ENCODE results near the gene KRT4.

Gene KRT4

DNA sequence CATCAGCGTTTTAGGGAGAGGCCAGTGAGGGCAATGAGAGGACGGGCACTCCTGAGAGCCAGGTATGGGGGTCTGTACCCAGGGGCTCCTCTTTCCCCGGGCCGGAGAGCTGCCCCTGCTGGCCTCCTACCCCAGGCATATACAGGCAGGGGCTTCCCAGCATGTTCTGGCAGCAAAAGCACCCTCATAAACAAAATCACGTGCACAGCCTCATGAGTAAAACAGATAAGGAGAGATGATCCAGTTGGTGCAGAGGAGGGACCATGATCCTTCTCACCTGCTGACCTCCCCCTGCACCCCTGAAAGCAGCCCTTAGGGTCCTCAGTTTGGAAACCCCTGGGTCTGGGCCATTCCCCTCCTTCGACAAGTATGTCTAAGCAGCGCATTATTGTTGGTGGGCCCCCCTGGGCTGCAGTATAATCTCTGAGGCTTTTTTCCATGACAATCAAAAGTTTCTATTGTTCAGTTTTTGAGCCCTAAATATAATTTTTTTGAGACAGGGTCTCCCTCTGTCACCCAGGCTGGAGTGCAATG, 5.0 kb upstream of the KRT4 start:
- no peaks in the 10 kb centered on the region for H3K4me1 ChIP-seq (ENCODE audit: control insufficient read depth, insufficient read depth, low read length)
- H3K9me3 ChIP-seq (ENCODE audit: control insufficient read depth, insufficient read depth, low read length) = no peaks in the 10 kb centered on the region
- no peak overlapping the region for H3K9ac ChIP-seq (ENCODE audit: low read depth, low read length)
- H3K36me3 ChIP-seq (ENCODE audit: control insufficient read depth, insufficient read depth, low read length) = no peaks in the 10 kb centered on the region
- H3K4me3 ChIP-seq (ENCODE audit: low read depth, low read length) = no peak overlapping the region
- no peaks in the 10 kb centered on the region for H3K27me3 ChIP-seq (ENCODE audit: control insufficient read depth, insufficient read depth, low read length)
- H3K27ac ChIP-seq (ENCODE audit: low read depth, low read length) = no peak overlapping the region

DNA sequence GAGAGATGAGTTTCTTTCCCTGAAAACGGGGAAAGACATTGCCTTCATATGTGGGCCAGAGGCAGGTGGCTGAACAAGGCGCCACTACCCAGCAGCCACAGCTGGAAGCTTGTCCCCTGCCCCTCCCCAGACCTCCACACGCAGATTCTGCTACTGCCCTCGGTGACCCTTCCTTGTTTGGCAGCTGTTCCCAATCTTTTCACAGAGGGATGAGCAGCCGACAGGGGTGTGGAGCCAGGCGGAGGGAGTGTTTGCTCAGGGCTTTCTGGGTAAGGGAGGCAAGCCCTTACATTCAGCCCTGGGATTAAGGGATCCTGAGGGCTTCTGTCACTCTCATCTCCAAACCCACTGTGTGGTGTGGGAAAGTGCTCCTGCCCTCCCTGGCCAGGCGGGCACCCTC, 4.5 kb upstream of the KRT4 start:
- Histone ChIP-seq H3K9ac (ENCODE audit: low read depth, low read length) (no peak overlapping the region), H3K4me1 (ENCODE audit: control insufficient read depth, insufficient read depth, low read length) (no peaks in the 10 kb centered on the region), H3K27me3 (ENCODE audit: control insufficient read depth, insufficient read depth, low read length) (no peaks in the 10 kb centered on the region)

DNA sequence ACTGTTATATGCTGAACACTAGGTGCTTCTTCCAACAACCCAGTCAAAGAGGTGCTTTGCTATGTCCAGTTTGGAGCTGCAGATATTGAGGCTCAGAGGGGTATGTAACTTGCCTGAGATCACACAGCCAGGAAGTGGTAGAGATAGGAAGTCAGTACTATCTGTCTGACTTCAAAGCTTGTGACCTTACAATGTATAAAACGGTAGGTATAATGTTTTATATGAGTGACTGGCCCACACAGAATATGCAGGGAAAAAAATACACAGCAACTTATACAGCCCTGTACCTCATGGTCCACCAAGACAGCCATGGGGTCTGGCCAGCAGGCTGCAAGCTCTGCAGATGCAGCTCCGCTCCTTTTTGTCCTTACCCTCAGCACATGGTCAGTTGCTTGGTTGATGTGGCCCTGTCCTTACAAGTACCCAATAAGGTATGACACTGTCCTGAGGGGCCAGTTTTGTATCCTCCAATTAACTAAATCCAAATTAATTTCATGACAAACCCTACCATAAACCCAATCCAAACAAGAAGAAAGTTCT, 3.9 kb upstream of the KRT4 start:
- H3K36me3 ChIP-seq (ENCODE audit: control insufficient read depth, insufficient read depth, low read length) = no peaks in the 10 kb centered on the region
- no peak overlapping the region for H3K4me3 ChIP-seq (ENCODE audit: low read depth, low read length)
- no peak overlapping the region for H3K9ac ChIP-seq (ENCODE audit: low read depth, low read length)
- no peak overlapping the region for H3K27ac ChIP-seq (ENCODE audit: low read depth, low read length)
- H3K27me3 ChIP-seq (ENCODE audit: control insufficient read depth, insufficient read depth, low read length) = no peaks in the 10 kb centered on the region
- no peaks in the 10 kb centered on the region for H3K4me1 ChIP-seq (ENCODE audit: control insufficient read depth, insufficient read depth, low read length)
- no peaks in the 10 kb centered on the region for H3K9me3 ChIP-seq (ENCODE audit: control insufficient read depth, insufficient read depth, low read length)

More for the DNA sequence above, 4.5 kb upstream of the KRT4 start:
- H3K27ac ChIP-seq (ENCODE audit: low read depth, low read length) = no peak overlapping the region
- no peak overlapping the region for H3K4me3 ChIP-seq (ENCODE audit: low read depth, low read length)
- no peaks in the 10 kb centered on the region for H3K36me3 ChIP-seq (ENCODE audit: control insufficient read depth, insufficient read depth, low read length)
- H3K9me3 ChIP-seq (ENCODE audit: control insufficient read depth, insufficient read depth, low read length) = no peaks in the 10 kb centered on the region

DNA sequence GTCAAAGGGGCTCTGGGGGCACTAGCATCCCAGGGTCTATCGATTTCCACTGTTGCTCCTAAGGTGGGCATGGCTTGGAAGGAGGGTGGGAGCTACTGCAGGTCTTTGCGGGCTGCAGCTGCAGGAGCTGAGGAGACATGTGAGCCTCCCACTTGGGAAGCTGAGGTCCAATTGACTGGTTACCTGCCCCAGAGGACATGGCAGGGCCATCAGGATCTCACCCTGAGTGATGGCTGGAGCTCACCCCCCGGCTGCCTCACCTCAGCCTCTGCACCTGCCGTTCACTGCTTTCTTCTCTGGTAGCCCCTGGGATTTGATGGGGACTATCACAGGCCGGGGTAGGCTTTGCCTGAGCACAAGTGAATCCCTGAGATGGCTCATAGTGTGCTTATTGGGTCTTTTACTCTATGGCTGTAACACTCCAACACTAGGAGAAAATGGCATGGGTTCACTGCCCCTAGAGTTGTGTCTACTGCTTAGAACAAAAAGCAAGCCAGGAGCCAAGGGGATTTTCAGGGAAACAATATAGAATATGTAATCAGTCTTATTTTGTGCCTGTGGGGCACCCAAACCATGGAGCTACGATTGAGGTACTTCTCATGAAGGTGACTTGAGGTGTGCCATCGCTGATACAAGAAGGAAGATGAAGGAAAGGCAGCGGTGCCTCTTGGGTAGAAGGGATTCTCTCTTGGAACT, 3.2 kb upstream of the KRT4 start:
- Histone ChIP-seq H3K27me3 (ENCODE audit: control insufficient read depth, insufficient read depth, low read length) (no peaks in the 10 kb centered on the region), H3K9ac (ENCODE audit: low read depth, low read length) (no peak overlapping the region), H3K36me3 (ENCODE audit: control insufficient read depth, insufficient read depth, low read length) (no peaks in the 10 kb centered on the region), H3K9me3 (ENCODE audit: control insufficient read depth, insufficient read depth, low read length) (no peaks in the 10 kb centered on the region), H3K4me1 (ENCODE audit: control insufficient read depth, insufficient read depth, low read length) (no peaks in the 10 kb centered on the region), H3K4me3 (ENCODE audit: low read depth, low read length) (no peak overlapping the region), H3K27ac (ENCODE audit: low read depth, low read length) (no peak overlapping the region)

DNA sequence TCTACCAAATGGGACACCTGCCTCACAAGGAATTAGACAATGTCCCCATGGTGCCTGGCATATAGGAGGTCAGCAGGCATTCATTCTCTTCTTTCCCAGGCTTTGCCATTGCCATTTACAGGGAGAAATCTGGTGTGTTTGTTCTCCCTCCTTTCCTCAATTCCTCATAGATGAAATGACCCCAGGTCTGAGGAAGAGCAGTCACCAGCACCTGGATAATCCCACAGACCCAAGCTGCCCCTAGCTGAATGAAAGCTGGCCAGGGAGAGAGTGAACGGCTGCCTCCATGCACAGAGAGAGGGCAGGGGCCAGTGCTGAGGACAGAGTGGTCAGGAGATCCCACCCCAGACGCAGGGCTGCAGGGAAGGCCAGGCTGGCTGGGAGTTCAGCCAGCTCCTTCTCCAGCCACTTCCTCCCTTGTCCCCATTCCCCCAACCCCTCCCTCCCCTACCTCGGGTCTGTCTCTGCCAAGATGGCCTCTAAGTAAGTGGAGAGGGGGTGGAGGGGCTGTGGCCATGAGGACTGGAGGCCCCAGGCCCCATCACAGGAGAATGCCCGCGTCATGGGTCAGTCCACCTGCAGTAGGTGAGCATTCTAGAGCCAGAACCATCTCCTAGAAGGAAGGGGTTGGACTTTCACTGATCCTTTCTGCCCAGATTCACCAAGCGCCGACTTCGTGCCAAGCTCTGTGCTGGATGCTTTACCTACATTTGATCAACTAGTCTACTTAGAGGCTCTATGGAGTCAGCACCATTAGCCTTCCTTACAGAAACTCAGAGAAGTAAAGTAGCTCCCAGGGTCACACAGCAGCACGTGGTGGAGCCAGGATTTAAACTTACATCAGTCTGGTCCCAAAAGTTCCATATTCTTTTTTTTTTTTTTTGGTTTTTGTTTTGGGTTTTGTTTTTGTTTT, 2.0 kb upstream of the KRT4 start:
- Histone ChIP-seq H3K27me3 (ENCODE audit: control insufficient read depth, insufficient read depth, low read length) (no peaks in the 10 kb centered on the region), H3K4me1 (ENCODE audit: control insufficient read depth, insufficient read depth, low read length) (no peaks in the 10 kb centered on the region), H3K36me3 (ENCODE audit: control insufficient read depth, insufficient read depth, low read length) (no peaks in the 10 kb centered on the region), H3K9me3 (ENCODE audit: control insufficient read depth, insufficient read depth, low read length) (no peaks in the 10 kb centered on the region), H3K4me3 (ENCODE audit: low read depth, low read length) (no peak overlapping the region), H3K9ac (ENCODE audit: low read depth, low read length) (no peak overlapping the region), H3K27ac (ENCODE audit: low read depth, low read length) (no peak overlapping the region)

DNA sequence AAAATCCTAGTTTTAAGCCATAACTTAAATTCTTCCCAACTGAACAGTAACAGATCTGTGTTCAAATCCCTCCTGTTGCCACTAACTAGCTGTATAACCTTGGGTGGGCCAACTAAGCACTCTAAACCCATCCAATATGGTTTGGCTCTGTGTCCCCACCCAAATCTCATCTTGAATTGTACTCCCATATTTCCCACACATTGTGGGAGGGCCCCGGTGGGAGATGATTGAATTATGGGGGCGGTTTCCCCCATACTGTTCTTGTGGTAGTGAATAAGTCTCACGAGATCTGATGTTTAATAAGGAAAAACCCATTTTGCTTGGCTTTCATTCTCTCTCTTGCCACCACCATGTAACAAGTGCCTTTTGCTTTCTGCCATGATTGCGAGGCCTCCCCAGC, 1.2 kb upstream of the KRT4 start:
- Histone ChIP-seq H3K9ac (ENCODE audit: low read depth, low read length) (no peak overlapping the region), H3K27me3 (ENCODE audit: control insufficient read depth, insufficient read depth, low read length) (no peaks in the 10 kb centered on the region), H3K9me3 (ENCODE audit: control insufficient read depth, insufficient read depth, low read length) (no peaks in the 10 kb centered on the region), H3K4me3 (ENCODE audit: low read depth, low read length) (no peak overlapping the region), H3K27ac (ENCODE audit: low read depth, low read length) (no peak overlapping the region), H3K4me1 (ENCODE audit: control insufficient read depth, insufficient read depth, low read length) (no peaks in the 10 kb centered on the region), H3K36me3 (ENCODE audit: control insufficient read depth, insufficient read depth, low read length) (no peaks in the 10 kb centered on the region)

DNA sequence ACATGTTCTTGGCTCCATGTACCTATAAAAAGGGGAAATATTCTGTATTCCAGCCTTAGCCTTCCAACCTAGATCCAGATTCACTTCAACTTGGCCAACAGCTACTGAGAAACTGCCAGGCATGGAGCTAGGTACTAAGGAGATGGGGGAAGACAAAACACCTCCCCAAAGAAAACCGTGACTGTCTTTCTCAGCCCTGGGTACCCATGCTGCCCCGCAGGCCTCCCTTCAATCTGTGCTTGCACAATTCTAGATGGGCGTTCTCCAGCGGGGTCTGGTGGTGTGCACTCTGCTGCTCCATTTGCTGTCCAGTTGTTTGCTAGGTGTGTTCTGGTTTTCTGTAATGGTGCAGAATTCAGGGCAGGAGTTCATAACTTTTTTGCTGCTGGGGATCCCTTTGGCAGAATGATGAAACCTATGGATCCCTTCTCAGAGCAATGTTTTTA, 817 bp upstream of the KRT4 start:
- Histone ChIP-seq H3K27me3 (ENCODE audit: control insufficient read depth, insufficient read depth, low read length) (no peaks in the 10 kb centered on the region), H3K27ac (ENCODE audit: low read depth, low read length) (no peak overlapping the region), H3K4me3 (ENCODE audit: low read depth, low read length) (no peak overlapping the region), H3K36me3 (ENCODE audit: control insufficient read depth, insufficient read depth, low read length) (no peaks in the 10 kb centered on the region), H3K9me3 (ENCODE audit: control insufficient read depth, insufficient read depth, low read length) (no peaks in the 10 kb centered on the region), H3K9ac (ENCODE audit: low read depth, low read length) (no peak overlapping the region), H3K4me1 (ENCODE audit: control insufficient read depth, insufficient read depth, low read length) (no peaks in the 10 kb centered on the region)

DNA sequence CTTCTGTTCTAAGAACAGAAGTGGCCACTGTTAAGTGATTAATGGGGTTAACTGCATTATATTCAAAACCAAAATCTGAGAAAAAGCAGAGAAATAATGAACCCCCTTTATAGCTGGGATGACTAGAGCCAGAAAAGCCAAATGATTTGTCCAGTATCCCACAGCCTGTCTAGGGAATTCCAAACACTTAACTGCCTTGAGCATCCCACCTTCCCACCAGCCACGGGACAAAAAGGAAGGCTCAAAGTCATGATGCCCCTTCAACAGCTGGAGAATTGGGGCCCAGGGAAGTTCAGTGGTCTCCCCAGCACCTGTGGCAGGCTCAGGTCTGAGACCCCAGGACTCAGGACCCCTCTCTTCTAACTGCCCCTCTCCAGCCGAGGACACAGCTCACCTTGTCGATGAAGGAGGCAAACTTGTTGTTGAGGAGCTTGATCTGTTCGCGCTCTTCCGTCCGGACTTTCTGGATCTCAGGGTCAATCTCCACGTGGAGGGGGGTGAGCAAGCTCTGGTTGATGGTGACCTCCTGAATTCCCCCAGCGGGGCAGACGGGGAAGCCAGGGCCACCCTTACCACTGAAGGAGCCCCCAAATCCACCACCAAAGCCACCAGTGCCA, 605 bp downstream of the KRT4 start:
- Histone ChIP-seq H3K36me3 (ENCODE audit: control insufficient read depth, insufficient read depth, low read length) (no peaks in the 10 kb centered on the region), H3K27me3 (ENCODE audit: control insufficient read depth, insufficient read depth, low read length) (no peaks in the 10 kb centered on the region), H3K9ac (ENCODE audit: low read depth, low read length) (no peak overlapping the region), H3K9me3 (ENCODE audit: control insufficient read depth, insufficient read depth, low read length) (no peaks in the 10 kb centered on the region), H3K27ac (ENCODE audit: low read depth, low read length) (no peak overlapping the region), H3K4me1 (ENCODE audit: control insufficient read depth, insufficient read depth, low read length) (no peaks in the 10 kb centered on the region), H3K4me3 (ENCODE audit: low read depth, low read length) (no peak overlapping the region)

DNA sequence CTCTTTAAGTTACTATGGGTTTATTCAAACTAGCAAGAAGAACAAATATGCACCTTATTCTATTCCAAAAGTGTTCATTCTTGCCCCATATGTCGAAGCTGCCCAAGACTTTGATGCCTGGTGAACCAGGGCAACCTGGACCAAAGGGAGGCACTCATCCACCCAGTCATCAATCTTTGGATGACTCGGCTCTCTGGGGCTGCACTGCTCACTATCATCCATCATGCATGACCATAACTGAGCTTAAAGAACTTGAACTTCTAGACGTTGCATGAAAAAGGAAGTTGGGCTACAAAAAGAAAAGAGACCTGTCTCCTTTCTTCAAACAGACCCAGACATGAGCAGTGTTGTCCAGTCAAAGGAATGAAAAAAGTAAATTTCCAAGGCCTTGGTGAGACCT, 1.2 kb downstream of the KRT4 start:
- no peak overlapping the region for H3K4me3 ChIP-seq (ENCODE audit: low read depth, low read length)
- no peaks in the 10 kb centered on the region for H3K36me3 ChIP-seq (ENCODE audit: control insufficient read depth, insufficient read depth, low read length)
- no peaks in the 10 kb centered on the region for H3K9me3 ChIP-seq (ENCODE audit: control insufficient read depth, insufficient read depth, low read length)
- H3K4me1 ChIP-seq (ENCODE audit: control insufficient read depth, insufficient read depth, low read length) = no peaks in the 10 kb centered on the region
- H3K27ac ChIP-seq (ENCODE audit: low read depth, low read length) = no peak overlapping the region
- no peaks in the 10 kb centered on the region for H3K27me3 ChIP-seq (ENCODE audit: control insufficient read depth, insufficient read depth, low read length)
- H3K9ac ChIP-seq (ENCODE audit: low read depth, low read length) = no peak overlapping the region

DNA sequence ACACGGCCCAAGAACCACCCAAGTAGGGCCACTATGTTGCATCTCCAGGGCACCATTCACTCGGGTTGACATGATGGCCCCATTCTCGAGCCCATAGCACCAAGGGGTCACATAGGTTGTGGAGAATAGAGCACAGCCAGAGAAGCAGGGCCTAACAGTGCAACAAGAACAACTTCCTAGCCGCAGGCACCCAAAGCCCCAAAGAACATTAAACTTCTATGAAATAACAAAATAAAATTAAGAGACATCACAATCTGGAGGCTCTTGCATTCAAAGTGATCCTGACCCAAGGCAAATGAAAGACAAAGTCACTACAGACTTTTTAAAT, 1.9 kb downstream of the KRT4 start:
- no peak overlapping the region for H3K27ac ChIP-seq (ENCODE audit: low read depth, low read length)
- no peaks in the 10 kb centered on the region for H3K4me1 ChIP-seq (ENCODE audit: control insufficient read depth, insufficient read depth, low read length)
- H3K4me3 ChIP-seq (ENCODE audit: low read depth, low read length) = no peak overlapping the region
- H3K36me3 ChIP-seq (ENCODE audit: control insufficient read depth, insufficient read depth, low read length) = no peaks in the 10 kb centered on the region
- H3K9ac ChIP-seq (ENCODE audit: low read depth, low read length) = no peak overlapping the region
- H3K27me3 ChIP-seq (ENCODE audit: control insufficient read depth, insufficient read depth, low read length) = no peaks in the 10 kb centered on the region
- H3K9me3 ChIP-seq (ENCODE audit: control insufficient read depth, insufficient read depth, low read length) = no peaks in the 10 kb centered on the region

All from HUES48 (cell line).